Uterus (tissue), 4 donors: Measurements from ENCODE around the gene CDCA4. TPM values are rescaled to one million over a fixed set of nuclear protein-coding genes. Genes with fewer than 3 reads are reported as not detected.

ENCODE experiments used
- DNase-seq, 2 donors: peaks; one replicate each; pipeline ENCODE4 v3.0.0-alpha.2; 2019 to 2020
- H3K27ac ChIP-seq, 2 donors: fragments of 200-600 bp; sonication (generic); 1 replicate in 1 of 2; 2 replicates in 1 of 2; pipeline ENCODE4 v1.5.1; 2016 to 2018
- H3K27me3 ChIP-seq, 2 donors: fragments of 200-600 bp; sonication (generic); one replicate each; pipeline ENCODE4 v1.5.1; 2018 to 2019; ENCODE audit warnings: control low read depth in 1 of 2
- H3K36me3 ChIP-seq, 2 donors: fragments of 200-600 bp; sonication (generic); one replicate each; pipeline ENCODE4 v1.5.1; 2019; ENCODE audit warnings: control low read depth in 1 of 2
- H3K4me1 ChIP-seq, 2 donors: fragments of 200-600 bp; sonication (generic); one replicate each; pipeline ENCODE4 v1.5.1; 2018 to 2019; ENCODE audit warnings: control low read depth in 1 of 2
- H3K4me3 ChIP-seq, 2 donors: fragments of 200-600 bp; sonication (generic); 1 replicate in 1 of 2; 2 replicates in 1 of 2; pipeline ENCODE4 v1.5.1; 2018 to 2019; ENCODE audit warnings: mild to moderate bottlenecking in 1 of 2
- H3K9me3 ChIP-seq, 2 donors: fragments of 200-600 bp; sonication (generic); one replicate each; pipeline ENCODE4 v1.5.1; 2019; ENCODE audit warnings: control low read depth in 1 of 2
- CTCF ChIP-seq, 4 experiments: fragments of 200-600 bp in 2 of 4; fragments of 450-650 bp in 2 of 4; sonication (generic) in 2 of 4; IDR thresholded peaks; one replicate each; pipeline ENCODE4 v1.5.1; 2016 to 2019; ENCODE audit warnings: antibody characterized with exemption in 4 of 4, mild to moderate bottlenecking in 2 of 4, moderate library complexity in 1 of 4
- POLR2A ChIP-seq, 2 donors: fragments of 450-650 bp; IDR thresholded peaks; one replicate each; pipeline ENCODE4 v1.6.1; 2016; ENCODE audit warnings: antibody characterized with exemption in 2 of 2, mild to moderate bottlenecking in 1 of 2, moderate library complexity in 1 of 2
- intact Hi-C: fragments of 100-400 bp; cut with DNase I; formaldehyde crosslinking; loops from one replicate; pipeline ENCODE4 v1.15.1; 2023; ENCODE audit warnings: low total_unique reads
- total RNA-seq, 4 donors: library from RNA; depleted of rRNA in 3 of 4; stranded (reverse); fragments of >200 nt in 3 of 4; gene quantifications; one replicate each; pipeline versions ENCODE4 v1.1.0 to v1.2.4, GENCODE V29; 2014 to 2023
- donor health status: DM: yes; HTN: yes; CAD: no.

CDCA4 gene
- total RNA-seq, 4 donors from 2014 or later: 2.3 to 43.3 (median 10.3) TPM

DNA sequence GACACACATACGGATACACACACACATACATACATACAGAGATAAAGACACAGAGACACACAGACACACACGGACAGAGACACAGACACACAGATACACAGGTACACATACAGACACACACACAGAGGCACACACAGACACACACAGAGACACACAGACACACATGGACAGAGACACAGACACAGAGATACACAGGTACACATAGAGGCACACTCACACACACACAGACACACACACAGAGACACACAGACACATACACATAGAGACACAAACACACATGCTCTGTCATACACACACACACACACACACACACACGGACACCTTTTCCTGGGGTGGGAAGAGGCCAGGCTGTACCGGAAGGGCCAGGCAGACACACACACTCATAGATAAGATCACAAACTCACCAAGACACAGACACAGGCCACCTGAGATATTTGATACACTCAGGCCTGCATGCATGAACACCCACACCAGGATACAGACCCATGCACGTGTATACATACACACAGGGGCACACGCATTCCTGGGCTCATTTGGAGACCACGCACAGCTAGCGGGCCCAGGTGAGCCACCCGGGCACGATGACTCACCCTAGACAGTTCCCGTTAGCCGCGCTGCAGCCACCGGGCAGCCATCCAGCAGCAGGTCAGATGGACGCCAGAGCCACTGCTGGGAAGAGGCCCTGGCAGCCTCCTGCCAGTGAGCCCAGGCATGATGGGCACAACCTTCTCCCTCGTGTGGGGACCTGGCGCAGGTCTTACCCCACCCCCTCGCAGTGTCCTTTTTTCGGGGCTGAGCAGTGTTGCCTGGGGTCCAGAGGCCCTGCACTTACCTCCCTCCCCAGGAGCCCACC, 40.9 kb downstream of the CDCA4 start:
- Histone ChIP-seq H3K27me3 (no peaks in the 10 kb centered on the region), H3K36me3 (no peaks in the 10 kb centered on the region), H3K27ac (peak overlapping the region in 1 of 2 donors; percentile 33), H3K4me3 (no peak overlapping the region), H3K9me3 (no peaks in the 10 kb centered on the region), H3K4me1 (peaks cover 7 to 30% of the 10 kb centered on the region in 2 donors)
- peak; percentile 55 to 65 for DNase-seq
- intact Hi-C loops: loop anchor here (5.0 kb wide), 1 partner anchor 42 kb away; the partner anchor contains the start of gene CDCA4
- no peak for TF ChIP-seq POLR2A (IDR thresholded peaks at IDR 0.05)
- TF ChIP-seq CTCF (IDR thresholded peaks at IDR 0.05): no peak

DNA sequence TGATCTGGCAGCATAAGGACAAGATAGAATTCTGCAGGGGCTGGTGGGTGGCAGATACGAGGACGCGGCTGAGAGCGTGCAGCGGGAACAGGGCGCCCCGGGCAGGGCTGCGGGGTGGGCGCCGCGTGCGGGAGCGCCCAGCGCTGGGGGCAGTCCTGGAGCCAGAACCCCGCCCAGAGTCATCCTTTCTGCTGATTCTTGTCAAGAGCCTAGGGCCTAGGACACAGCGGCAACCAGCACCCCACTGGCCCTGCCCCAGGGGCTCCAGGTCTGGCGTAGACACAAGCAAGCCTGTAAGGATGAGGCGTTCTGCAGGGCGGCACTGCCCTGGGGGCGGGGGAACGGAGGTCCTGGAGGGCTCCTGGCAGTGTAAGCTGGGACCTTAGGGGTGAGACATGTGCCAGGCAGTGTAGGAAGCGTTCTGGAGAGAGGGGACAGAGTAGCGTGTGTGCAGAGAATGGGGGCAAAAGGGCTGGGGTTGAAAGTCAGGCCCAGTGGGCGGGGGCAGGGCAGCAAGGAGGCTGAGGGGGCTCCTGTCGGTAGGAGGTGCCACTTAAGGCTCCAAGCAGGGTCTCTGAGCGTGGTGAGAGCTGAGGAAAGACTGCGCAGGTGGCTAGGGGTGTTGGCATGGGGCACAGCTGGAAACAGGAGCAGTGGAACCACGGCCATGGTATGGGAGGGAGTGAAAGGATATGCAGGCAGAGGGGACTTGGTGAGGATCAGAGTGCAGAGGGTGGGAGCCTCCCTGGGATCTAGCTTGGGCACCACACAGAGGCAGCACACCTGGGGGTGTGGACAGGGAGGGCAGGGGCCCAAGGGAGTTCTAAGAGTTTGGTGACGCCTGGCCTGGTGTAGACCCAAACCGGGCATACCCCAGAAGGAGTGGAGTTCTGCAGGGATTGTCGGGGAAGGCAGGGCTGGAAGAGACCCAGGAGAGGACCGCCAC, 41.9 kb downstream of the CDCA4 start:
- Histone ChIP-seq H3K27ac (peak overlapping the region in 1 of 2 donors; percentile 38), H3K4me1 (peaks cover 12 to 39% of the 10 kb centered on the region in 2 donors), H3K4me3 (peak overlapping the region in 1 of 2 donors; percentile 52), H3K27me3 (no peaks in the 10 kb centered on the region), H3K36me3 (no peaks in the 10 kb centered on the region), H3K9me3 (no peaks in the 10 kb centered on the region)
- intact Hi-C loops: loop anchor here (5.0 kb wide), 1 partner anchor 43 kb away; the partner anchor contains the start of gene CDCA4
- TF ChIP-seq CTCF (IDR thresholded peaks at IDR 0.05): no peak
- no peak for TF ChIP-seq POLR2A (IDR thresholded peaks at IDR 0.05)
- peak in 1 of 2 donors; percentile 39 for DNase-seq

DNA sequence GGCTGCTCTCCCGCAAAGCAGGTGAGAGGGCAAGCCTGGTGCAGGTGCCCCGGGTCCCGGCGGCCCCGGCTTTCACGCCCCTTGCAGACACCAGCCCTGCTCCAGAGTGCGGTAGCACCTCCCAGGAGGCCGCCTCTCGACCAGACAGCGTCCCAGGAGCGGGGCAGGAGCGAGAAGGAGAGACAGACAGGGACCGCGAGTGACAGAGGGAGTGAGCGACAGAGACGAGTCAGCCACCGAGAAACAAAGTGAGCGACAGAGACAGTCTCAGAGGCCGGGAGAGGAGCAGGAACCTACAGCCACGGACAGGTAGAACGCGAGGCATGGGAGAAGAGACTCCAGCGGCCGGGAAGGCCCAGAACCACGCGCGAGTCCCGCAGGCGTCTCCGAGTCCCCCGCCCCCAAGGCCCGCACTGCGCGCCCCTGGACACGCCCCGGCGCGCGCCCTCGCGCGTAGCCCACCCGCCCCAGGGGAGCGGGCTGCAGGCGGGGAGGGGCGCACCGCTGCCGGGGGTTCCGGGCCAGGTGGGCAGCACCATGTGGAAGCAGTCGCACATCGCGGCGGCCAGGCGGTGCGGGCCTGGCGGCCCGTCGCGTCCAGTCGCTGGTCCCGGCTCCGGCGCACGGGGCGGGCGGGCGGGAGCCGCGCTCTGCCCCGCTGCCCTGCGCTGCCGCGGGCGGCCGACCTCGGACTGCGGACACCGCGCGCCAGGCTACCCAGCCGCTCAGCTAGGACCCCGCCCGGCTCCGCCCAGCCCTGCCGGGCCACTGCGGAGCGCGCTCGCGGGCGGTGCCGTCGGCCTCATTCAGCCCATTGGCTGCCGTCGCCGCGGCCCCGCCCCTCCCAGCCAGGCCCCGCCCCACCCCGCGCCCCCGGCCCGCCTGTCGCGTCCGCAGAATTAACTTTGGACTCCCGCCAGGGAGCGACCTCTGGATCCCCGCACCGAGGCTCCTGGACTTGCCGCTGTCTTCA, 42.9 kb downstream of the CDCA4 start, which contains the start of gene AHNAK2:
Gene AHNAK2 (minus strand): TSS at position 694 of the 973 bp plus-strand sequence. CDS start 137 bp downstream, at position 557.
- H3K4me1 ChIP-seq: peaks cover 15 to 46% of the 10 kb centered on the region in 2 donors
- H3K4me3 ChIP-seq: peak within 1 kb of the TSS; percentile 33 to 52
- H3K36me3 ChIP-seq: no peaks in the 10 kb centered on the region
- H3K27ac ChIP-seq: peak within 1 kb of the TSS; percentile 7 to 38
- no peaks in the 10 kb centered on the region for H3K9me3 ChIP-seq
- peak; percentile 62 to 74 for DNase-seq
- no peaks in the 10 kb centered on the region for H3K27me3 ChIP-seq
- intact Hi-C loops: loop anchor here (5.0 kb wide), 1 partner anchor 44 kb away; the partner anchor contains the start of gene CDCA4
- TF ChIP-seq CTCF (IDR thresholded peaks at IDR 0.05) (no peak), POLR2A (IDR thresholded peaks at IDR 0.05) (peak; percentile 36 to 40)

DNA sequence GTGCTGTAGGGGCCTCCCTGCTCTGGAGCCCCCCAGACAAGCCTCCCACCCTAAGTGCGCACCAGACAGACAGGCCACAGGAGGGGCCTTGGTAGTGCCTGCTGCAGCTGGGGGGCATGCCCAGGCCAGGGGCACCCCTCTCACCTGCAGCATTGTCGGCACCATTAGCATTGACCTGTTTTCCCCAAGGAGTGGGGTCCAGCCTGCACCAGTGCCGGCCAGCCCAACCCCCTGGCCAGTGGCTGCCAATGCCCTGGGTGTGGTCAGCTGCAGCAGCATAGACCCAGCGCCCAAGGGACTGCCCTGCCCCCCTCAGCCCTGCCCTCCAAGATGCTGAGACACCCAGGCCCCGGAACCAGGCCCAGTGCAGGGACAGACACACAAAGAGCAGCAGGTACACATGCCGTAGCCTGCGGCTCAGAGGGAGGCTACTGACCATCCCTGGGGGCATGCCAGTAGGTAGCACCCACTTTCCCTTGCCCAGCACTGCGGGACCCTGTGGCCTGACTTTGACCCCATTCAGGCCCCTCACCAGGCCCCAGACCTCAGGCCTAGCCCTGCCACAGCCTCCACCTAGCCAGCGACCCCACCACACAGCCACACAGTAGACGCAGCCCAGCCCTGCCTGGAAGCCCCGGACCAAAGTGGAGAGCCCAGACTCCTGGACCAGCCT, 43.7 kb downstream of the CDCA4 start:
- Histone ChIP-seq H3K9me3 (no peaks in the 10 kb centered on the region), H3K27ac (no peak overlapping the region), H3K36me3 (no peaks in the 10 kb centered on the region), H3K27me3 (no peaks in the 10 kb centered on the region), H3K4me3 (peak overlapping the region; percentile 33 to 52), H3K4me1 (peaks cover 23 to 46% of the 10 kb centered on the region in 2 donors)
- intact Hi-C loops: loop anchor here (5.0 kb wide), 1 partner anchor 45 kb away; the partner anchor contains the start of gene CDCA4
- TF ChIP-seq POLR2A (IDR thresholded peaks at IDR 0.05): no peak
- TF ChIP-seq CTCF (IDR thresholded peaks at IDR 0.05): no peak
- no peak for DNase-seq
